Measurements from ENCODE around the gene COMMD2. TPM values are rescaled to one million over a fixed set of nuclear protein-coding genes. Genes with fewer than 3 reads are reported as not detected.

COMMD2 gene
- total RNA-seq, result 30.5 TPM

GRCh38 chr3:149752051-149752787, at the start of gene COMMD2:
TSS of gene COMMD2 (minus strand) at chr3:149752489. CDS start at chr3:149752444, 45 bp downstream.
- ATAC-seq, result peak; percentile 99

DNA sequence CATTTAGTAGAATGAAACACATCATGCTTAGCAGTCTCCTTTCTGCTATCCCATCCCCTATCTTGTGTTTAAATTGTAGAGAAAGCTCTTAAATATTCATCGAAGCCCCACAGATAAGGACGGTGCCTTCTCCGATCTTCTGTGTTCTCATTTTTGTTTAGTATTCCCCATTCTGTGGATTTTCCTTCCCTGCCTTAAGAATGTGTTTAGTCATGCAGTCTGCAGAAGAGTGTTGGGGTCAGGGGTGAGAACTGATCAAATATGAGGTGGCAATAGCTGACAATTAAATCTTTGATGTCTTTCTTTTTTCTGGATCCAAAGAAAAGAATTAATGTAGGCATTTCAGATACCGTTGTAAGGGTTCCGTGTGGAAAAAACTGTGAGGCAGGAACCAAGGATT, 49.4 kb upstream of the COMMD2 start:
- ATAC-seq, result no peak

DNA sequence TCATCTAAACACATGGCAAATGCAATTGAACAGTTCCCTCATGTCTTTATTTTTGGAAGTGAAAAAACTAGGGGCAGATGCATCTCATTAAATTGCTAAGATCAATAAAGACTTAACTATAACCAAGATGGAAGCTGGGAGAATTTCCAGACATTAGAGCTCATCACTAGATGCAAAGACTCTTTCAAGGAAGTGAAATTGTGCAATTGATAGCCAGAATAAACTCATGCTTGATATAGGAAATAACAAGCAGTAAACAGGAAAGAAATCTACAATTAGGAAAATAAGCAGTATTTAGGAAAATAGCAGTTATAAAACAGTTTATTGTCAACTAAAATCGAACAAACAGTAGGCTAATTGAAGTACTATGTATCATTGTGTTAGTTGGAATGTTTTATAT, 48.9 kb upstream of the COMMD2 start:
- ATAC-seq, result no peak

DNA sequence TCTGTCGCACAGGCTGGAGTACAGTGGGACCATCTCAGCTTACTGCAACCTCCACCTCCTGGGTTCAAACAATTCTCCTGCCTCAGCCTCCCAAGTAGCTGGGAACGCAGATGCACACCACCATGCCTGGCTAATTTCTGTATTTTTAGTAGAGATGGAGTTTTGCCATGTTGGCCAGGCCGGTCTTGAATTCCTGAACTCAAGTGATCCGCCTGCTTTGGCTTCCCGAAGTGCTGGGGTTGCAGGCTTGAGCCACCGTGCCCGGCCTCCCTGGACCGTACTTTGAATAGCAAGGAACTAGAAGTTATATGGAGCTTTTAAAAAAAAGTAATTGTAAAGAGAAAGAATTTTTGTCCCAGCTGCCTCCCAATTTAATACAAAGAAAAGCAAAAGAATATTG, 48.4 kb upstream of the COMMD2 start:
- ATAC-seq, result no peak

GRCh38 chr3:149796026-149796425, 43.7 kb upstream of the COMMD2 start:
- no peak for ATAC-seq

DNA sequence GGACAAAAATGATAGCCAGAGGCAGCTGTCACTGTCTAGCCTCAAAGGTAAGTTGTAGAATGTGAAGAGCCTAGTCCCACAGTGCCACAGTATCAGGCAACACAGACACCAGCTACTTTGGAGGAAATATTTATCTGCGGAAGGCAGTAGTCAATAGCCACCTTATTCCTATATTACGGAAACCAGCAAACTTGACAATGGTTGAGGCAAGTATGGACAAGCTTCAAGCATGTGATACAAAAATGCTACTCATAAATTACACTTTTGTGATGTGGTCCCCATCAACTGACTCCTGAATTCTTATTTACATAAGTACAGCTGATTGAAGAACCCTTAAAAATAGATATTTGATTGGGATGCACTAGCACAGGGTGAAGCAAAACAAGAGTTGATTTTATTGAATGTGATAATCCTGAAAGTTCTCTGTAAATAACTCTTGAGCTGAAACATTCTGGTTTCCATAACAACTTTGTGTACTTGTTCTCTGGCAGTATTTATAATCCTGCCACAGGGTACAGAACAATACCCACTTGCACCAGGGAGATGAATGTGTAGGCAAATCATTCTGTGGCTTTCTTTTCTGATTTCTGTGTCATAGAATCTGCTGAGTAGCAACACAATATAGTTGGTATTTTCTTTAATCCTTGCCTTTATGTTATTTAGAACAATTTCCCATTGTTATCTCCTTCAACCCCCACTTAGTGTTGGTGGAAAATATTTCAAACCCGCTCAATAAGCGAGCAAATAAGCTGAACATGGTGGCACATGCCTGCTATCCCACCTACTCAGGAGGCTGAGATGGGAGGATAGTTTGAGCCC, 40.4 kb upstream of the COMMD2 start, which contains the start of gene ANKUB1:
Gene ANKUB1, minus strand, starts transcription at position 103 of the 819 bp plus-strand sequence. CDS start 188 bp downstream, outside the sequence.
- ATAC-seq, result no peak

GRCh38 chr3:149790698-149791097, 38.4 kb upstream of the COMMD2 start:
- no peak for ATAC-seq

- ATAC-seq, result no peak
Measured at GRCh38 chr3:149790268-149790667, 38.0 kb upstream of the COMMD2 start.

DNA sequence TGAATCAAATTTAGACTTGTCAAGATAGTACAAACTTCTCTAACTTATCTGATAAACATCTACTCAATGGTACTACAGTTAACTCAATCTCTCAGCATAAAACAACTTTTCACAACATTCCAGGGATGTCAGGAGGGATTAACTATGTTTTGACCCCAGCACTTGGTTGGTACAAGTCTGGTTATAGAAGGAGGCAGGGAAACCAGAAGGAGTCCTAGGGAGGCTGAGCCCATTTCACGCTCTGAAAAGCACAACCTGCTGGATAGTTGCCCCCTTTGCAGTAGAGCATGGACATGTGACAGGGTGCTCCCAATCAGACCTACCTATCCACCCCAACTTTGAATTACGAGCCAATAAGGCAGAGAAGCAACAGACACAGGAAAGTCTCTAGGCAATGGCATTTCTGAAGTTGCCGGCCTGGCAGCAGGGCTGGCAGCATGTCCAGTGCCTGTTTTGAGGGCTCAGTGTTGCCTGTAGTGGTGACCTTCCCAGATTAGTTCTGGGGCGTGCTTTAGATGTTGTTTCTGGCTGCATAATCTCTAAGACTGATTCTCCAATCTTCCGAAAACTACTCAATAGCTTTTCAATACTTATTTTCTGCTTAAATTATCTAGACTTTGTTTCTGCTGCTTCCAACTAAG, 31.9 kb upstream of the COMMD2 start:
- ATAC-seq, result no peak

GRCh38 chr3:149783576-149783975, 31.3 kb upstream of the COMMD2 start:
- ATAC-seq, result no peak

DNA sequence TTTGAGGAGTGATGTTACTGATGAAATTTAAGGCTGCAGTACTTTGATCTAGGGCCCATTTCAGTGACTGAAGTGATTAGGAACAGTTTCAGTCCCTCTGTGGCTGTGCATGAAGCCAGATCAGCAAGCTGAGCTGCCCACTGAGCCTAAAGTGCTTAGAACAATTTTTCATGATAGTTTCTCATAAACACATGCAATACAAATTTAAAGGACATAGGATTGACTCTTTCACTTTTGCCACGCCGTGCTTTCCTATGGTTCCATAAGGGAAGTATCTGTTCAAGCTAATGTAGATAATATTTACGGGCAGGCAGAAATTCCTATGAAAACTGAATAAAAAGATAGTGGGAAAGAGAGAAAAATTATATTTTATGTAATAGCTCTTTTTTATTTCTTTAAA, 29.5 kb upstream of the COMMD2 start:
- no peak for ATAC-seq

DNA sequence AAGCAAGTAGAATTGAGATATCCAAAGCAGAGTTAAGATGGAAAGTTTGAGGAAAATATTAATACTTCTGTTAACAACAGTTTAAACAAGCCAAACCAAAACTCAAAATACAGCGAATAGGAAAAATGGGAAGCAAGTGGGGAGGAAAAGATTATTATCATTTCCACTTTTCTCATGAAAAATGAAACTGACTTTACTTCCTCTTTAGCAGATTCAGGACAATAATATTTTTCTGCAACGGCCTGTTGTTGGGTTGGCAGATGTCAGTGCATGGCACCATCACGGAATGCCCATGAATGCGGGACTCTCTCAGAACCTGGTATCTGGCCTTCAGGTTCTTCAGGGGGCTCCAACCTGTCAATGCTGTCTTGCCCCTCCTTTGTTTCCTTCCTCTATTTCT, 28.9 kb upstream of the COMMD2 start:
- no peak for ATAC-seq

DNA sequence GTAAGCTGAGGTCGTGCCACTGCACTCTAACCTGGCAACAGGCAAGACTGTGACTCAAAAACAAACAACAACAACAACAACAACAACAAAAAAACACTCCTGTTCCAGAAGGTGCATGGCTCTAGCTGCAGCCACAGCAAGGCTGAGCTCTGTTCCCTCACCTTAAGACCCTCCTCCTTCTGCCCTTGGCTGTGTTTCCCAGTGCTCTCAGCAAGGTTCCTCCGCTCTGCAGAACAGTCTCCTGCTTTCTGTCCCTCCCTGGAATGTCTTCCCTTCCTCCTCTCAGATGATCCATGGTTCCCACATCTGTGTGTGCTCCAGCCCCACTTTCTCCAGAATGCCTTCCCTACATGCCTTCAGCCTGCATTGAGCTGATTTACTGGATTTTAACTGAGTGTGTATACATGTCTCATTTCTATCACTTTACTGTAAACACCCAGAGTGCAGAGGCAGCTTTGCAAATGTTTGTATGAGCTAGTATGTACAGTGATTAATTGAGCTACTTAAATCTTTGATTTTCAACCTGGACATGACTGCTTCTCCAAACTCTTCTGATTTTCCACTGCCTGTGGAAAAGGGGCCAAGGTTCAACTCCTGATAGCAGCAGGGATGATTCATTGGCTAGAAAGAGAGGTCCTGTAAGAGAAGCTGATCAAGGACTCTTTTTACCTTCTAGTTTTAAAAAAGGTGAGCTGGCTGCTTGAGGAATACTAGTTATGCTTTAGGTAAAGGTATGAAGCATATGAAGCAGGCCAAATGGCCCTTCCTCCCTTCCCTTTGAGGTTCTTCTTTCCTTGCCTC, 25.3 kb upstream of the COMMD2 start:
- ATAC-seq, result no peak

GRCh38 chr3:149776170-149776569, 23.9 kb upstream of the COMMD2 start:
- no peak for ATAC-seq

GRCh38 chr3:149772861-149773260, 20.6 kb upstream of the COMMD2 start:
- no peak for ATAC-seq

GRCh38 chr3:149771652-149772271, 19.5 kb upstream of the COMMD2 start:
- no peak for ATAC-seq

DNA sequence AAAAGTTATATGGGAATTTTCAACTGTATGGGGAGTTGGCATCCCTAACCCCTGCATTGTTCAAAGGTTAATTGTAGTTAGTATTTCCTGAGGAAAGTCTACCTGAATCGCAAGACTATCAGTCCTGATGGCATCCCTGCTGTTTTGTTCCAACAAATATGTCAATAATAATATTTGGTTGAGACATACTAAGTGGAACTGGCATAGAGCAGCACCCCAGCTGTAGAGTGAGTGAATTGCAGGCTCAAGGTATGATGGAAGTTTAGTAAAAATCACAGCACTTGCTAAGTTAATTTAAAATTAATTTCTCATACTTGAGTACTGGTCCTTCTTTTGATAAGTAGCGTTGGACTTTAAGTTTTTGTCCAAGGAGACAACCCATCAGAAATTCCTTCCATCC, 18.0 kb upstream of the COMMD2 start:
- ATAC-seq, result no peak

DNA sequence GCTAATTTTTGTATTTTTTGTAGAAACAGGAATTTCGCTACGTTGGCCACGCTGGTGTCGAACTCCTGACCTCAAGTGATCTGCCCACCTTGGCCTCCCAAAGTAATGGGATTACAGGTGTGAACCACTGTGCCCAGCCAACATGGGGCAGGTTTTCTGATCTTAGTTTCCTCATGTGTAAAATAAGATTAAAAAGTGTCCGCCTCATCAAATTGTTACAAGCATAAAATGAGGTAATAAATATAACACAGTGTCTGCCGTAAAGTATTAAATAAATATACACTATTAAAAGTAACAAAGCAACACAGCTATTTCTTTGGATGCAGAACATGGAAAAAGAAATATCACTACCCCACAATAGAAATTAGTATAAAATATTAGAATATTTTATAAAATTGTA, 16.4 kb upstream of the COMMD2 start:
- ATAC-seq, result no peak

DNA sequence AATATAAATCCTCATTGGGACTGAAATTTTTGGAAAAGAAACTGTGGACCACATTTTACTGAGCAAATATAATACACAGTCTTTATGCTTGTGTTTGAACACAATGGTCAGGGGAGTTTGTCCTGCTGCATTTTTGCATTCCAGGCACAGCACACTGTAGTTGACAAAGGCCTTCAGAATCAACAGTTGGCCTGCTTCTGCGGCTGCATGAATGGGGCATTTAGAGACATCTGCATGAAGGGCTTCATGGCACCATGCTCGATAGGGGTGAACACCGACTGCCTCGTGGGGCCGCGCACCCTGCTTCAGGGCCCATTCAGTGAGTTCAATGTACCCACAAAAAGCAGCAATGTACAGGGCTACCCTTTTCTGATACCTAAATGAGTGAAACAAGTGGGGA, 15.4 kb upstream of the COMMD2 start:
- ATAC-seq, result no peak

DNA sequence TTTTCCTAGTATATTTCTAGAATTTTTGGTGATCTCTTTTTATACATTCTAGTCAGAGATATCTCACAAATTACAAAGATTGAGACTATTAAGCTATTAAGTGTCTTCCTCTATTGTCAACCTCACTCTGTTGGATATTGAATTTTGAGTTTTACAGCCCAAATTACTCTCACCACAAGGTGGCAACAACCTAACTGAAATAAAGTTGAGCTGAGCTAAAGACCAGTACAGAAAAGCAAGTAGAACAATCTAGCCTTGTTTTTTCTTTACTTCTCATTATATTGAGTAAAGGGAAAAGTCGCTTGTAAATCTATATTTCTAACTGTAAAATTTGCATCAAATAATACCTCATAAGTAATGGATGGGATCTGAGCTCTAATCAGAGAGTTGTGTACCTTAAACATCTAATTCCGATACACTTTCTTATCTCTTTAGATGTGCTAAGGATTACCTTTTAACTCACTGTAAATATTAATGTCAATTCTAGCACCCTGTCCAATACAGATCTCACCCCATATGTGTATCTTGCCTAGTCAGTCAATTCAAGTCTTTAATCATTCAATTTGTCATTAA, 13.6 kb upstream of the COMMD2 start:
- ATAC-seq, result no peak

- ATAC-seq, result no peak
Measured at GRCh38 chr3:149764302-149764701, 12.0 kb upstream of the COMMD2 start.
